GM15510 (cell line): ENCODE data around the gene HOXA13.

Source experiments
- POLR2A ChIP-seq: IDR thresholded peaks from 3 replicates; pipeline ENCODE4 v1.6.1; 2011; ENCODE audit warnings: borderline replicate concordance; ENCODE audit not compliant: insufficient read length; ENCODE audit errors: extremely low read depth

The HOXA13 gene

GRCh38 chr7:27185013-27185853 lies 14.7 kb downstream of the HOXA13 start, which contains the start of gene HOXA11:
Gene HOXA11 (minus strand): TSS chr7:27185232. CDS start chr7:27185144, 88 bp downstream.
- no peak for TF ChIP-seq POLR2A

GRCh38 chr7:27184337-27185012 lies 15.4 kb downstream of the HOXA13 start:
- TF ChIP-seq POLR2A: no peak

GRCh38 chr7:27183682-27184336 lies 16.1 kb downstream of the HOXA13 start:
- TF ChIP-seq POLR2A: no peak

- no peak for TF ChIP-seq POLR2A
Measured at GRCh38 chr7:27182861-27183681, 16.8 kb downstream of the HOXA13 start.

- no peak for TF ChIP-seq POLR2A
Measured at GRCh38 chr7:27182285-27182841, 17.5 kb downstream of the HOXA13 start.

- no peak for TF ChIP-seq POLR2A
Measured at GRCh38 chr7:27181795-27182275, 18.1 kb downstream of the HOXA13 start.

- no peak for TF ChIP-seq POLR2A
Measured at GRCh38 chr7:27180431-27181420, 19.2 kb downstream of the HOXA13 start.

GRCh38 chr7:27179503-27180430 lies 20.1 kb downstream of the HOXA13 start:
- no peak for TF ChIP-seq POLR2A

GRCh38 chr7:27179030-27179429 lies 20.9 kb downstream of the HOXA13 start:
- no peak for TF ChIP-seq POLR2A

GRCh38 chr7:27178366-27178765 lies 21.5 kb downstream of the HOXA13 start:
- no peak for TF ChIP-seq POLR2A

- no peak for TF ChIP-seq POLR2A
Measured at GRCh38 chr7:27177795-27178320, 22.0 kb downstream of the HOXA13 start.
